Right renal pelvis (tissue), 4 donors: ENCODE results near the gene LCN15. TPM values are rescaled to one million over a fixed set of nuclear protein-coding genes. Genes with fewer than 3 reads are reported as not detected.
"Not testable (repeated sequence)": the region's sequence is repeated elsewhere in the genome, so short reads cannot be mapped to it uniquely, and the experiment has no call there.

Experiments
- DNase-seq, 4 donors: peaks; one replicate each; pipeline ENCODE4 v3.0.0-alpha.2; 2013; ENCODE audit warnings: low read depth in 4 of 4, low spot score in 3 of 4, missing footprints in 1 of 4
- polyA plus RNA-seq, 4 donors: library from polyadenylated mRNA; unstranded; fragments of 120-200 nt; gene quantifications; one replicate each; pipeline ENCODE4 v1.2.1, GENCODE V29; 2013; ENCODE audit not compliant: insufficient read length in 4 of 4

The LCN15 gene
- under 1 TPM in 2 of 4 donors, not detected in 2; 0.06 to 0.08 TPM for polyA plus RNA-seq

- DNase-seq = no peak
Observed at GRCh38 chr9:136764301-136764891, at the start of gene LCN15. Gene LCN15, minus strand, starts transcription at chr9:136764518. Its CDS starts 30 bp downstream, at chr9:136764488.

- no peak for DNase-seq
Observed at GRCh38 chr9:136808806-136809158, 44.5 kb upstream of the LCN15 start.

- no peak for DNase-seq
Observed at GRCh38 chr9:136808075-136808805, 43.9 kb upstream of the LCN15 start.

- DNase-seq = no peak
Observed at GRCh38 chr9:136807281-136808074, 43.2 kb upstream of the LCN15 start, which contains the start of gene RABL6. Gene RABL6, plus strand, starts transcription at chr9:136807948. Its CDS starts 249 bp downstream, at chr9:136808197.

- DNase-seq = no peak
Observed at GRCh38 chr9:136806631-136807201, 42.4 kb upstream of the LCN15 start.

GRCh38 chr9:136806067-136806466 is 41.7 kb upstream of the LCN15 start:
- DNase-seq = no peak

- no peak for DNase-seq
Observed at GRCh38 chr9:136805207-136805740, 41.0 kb upstream of the LCN15 start.

GRCh38 chr9:136804509-136805206 is 40.3 kb upstream of the LCN15 start:
- no peak for DNase-seq

GRCh38 chr9:136803551-136804508 is 39.5 kb upstream of the LCN15 start:
- no peak for DNase-seq

GRCh38 chr9:136803009-136803550 is 38.8 kb upstream of the LCN15 start:
- not testable (repeated sequence) for DNase-seq

GRCh38 chr9:136802321-136802720 is 38.0 kb upstream of the LCN15 start:
- DNase-seq = no peak

GRCh38 chr9:136799854-136800657 is 35.7 kb upstream of the LCN15 start:
- peak in 3 of 4 donors; percentile 74 to 80 (median 80) for DNase-seq

- no peak for DNase-seq
Observed at GRCh38 chr9:136799079-136799853, 34.9 kb upstream of the LCN15 start.

- DNase-seq = no peak
Observed at GRCh38 chr9:136798708-136799078, 34.4 kb upstream of the LCN15 start.

- DNase-seq = not testable (repeated sequence)
Observed at GRCh38 chr9:136796775-136797347, 32.5 kb upstream of the LCN15 start.

- no peak for DNase-seq
Observed at GRCh38 chr9:136796238-136796774, 32.0 kb upstream of the LCN15 start, which contains the start of gene CCDC183. Gene CCDC183, plus strand, starts transcription at chr9:136796338. Its CDS starts 60 bp downstream, at chr9:136796398.
